BJ (cell line): ENCODE data around the gene PCP2. TPM values are rescaled to one million over a fixed set of nuclear protein-coding genes. Genes with fewer than 3 reads are reported as not detected.

Experiments
- CTCF ChIA-PET: fragments of 350-600 bp; formaldehyde crosslinking; extraction: SDS; loops from one replicate; lab custom pipeline; 2021; ENCODE audit warnings: antibody characterized with exemption, inconsistent platforms; lab: Yijun Ruan, JAX
- POLR2A ChIA-PET: fragments of 300-600 bp; sonication (Branson Sonifier 250); formaldehyde crosslinking; extraction: SDS; loops from one replicate; lab custom pipeline; 2021; ENCODE audit warnings: antibody characterized with exemption; lab: Charles Lee
- DNase-seq: peaks from one replicate; pipeline ENCODE4 v3.0.0-alpha.2; 2011; ENCODE audit warnings: low read depth
- H3K27me3 ChIP-seq: 2 replicates; pipeline ENCODE4 v1.6.0; 2011; ENCODE audit warnings: low read length; ENCODE audit not compliant: control insufficient read depth, insufficient read depth
- H3K36me3 ChIP-seq: 2 replicates; pipeline ENCODE4 v1.5.1; 2011; ENCODE audit warnings: low read length; ENCODE audit not compliant: control insufficient read depth, insufficient read depth
- H3K4me3 ChIP-seq: 2 replicates; pipeline ENCODE4 v1.5.1; 2011; ENCODE audit warnings: low read depth, mild to moderate bottlenecking, control low read depth, low read length
- polyA plus RNA-seq: library from polyadenylated mRNA; depleted of rRNA; stranded (reverse); fragments of >200 nt; gene quantifications from 2 replicates; pipeline ENCODE4 v1.2.3, GENCODE V29; 2011
- TF ChIP-seq, protein P1 (sequence below): IDR thresholded peaks from 2 replicates; pipeline ENCODE4 v1.5.1; 2011; ENCODE audit warnings: low read depth, mild to moderate bottlenecking, control low read depth, inconsistent platforms, low read length, moderate library complexity; ENCODE audit not compliant: insufficient read depth

PCP2 gene
- polyA plus RNA-seq, 1 experiment: not detected

- DNase-seq: no peak
- no peaks in the 10 kb centered on the region for H3K27me3 ChIP-seq
- CTCF ChIA-PET: interaction anchor here (1.2 kb wide), 1 partner anchor 55 kb away, joined by 4 read pairs; no protein-coding TSS in a partner anchor
- POLR2A ChIA-PET: no interaction called here
- H3K4me3 ChIP-seq: no peak overlapping the region
- peaks cover 26% of the 10 kb centered on the region for H3K36me3 ChIP-seq
- TF ChIP-seq, protein P1, sequence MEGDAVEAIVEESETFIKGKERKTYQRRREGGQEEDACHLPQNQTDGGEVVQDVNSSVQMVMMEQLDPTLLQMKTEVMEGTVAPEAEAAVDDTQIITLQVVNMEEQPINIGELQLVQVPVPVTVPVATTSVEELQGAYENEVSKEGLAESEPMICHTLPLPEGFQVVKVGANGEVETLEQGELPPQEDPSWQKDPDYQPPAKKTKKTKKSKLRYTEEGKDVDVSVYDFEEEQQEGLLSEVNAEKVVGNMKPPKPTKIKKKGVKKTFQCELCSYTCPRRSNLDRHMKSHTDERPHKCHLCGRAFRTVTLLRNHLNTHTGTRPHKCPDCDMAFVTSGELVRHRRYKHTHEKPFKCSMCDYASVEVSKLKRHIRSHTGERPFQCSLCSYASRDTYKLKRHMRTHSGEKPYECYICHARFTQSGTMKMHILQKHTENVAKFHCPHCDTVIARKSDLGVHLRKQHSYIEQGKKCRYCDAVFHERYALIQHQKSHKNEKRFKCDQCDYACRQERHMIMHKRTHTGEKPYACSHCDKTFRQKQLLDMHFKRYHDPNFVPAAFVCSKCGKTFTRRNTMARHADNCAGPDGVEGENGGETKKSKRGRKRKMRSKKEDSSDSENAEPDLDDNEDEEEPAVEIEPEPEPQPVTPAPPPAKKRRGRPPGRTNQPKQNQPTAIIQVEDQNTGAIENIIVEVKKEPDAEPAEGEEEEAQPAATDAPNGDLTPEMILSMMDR: no peak
Measured at GRCh38 chr19:7622933-7623685, 10.4 kb downstream of the PCP2 start.

- ChIA-PET POLR2A (no interaction called here), CTCF (no interaction called here)
- Histone ChIP-seq H3K4me3 (no peak overlapping the region), H3K36me3 (peaks cover 23% of the 10 kb centered on the region), H3K27me3 (no peaks in the 10 kb centered on the region)
- TF ChIP-seq, protein P1: no peak
- no peak for DNase-seq
Measured at GRCh38 chr19:7620442-7621412, 12.8 kb downstream of the PCP2 start.

DNA sequence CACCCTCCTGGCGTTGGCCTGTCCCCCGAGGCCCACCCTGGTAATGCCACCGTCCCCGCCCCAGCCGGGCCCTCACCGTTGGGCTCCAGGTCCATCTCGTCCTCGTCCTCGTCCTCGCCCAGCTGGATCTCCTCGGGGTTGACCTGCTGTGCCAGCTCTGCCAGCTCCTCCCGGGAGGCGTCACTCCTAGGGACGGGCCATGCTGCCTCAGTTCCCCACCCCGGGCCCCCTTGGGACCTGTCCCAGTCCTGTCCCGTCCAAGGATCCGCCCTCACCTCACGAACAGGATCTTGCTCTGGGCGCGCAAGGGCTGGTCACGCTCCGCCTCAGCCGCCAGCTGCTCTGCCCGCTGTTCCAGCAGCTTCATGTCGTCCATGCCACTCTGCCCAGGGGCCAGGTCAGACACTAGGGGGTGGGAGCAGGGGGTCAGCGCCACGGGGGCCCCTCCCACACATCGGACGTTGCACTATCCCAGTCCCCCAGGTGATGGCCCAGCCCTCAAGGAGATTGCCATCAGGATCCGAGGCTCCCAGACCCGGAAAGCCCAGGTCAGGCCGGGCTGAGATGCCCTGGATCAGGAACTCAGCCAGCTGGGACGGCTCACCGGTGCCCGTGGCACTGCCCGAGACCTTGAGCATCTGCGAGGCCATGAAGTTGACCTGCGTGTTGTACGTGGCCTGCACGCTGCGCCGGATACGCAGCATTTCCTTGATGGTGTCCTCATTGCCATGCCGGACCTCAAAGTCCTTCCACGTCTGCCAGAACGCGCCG is 13.7 kb downstream of the PCP2 start:
- POLR2A ChIA-PET: no interaction called here
- no peak for DNase-seq
- peaks cover 20% of the 10 kb centered on the region for H3K36me3 ChIP-seq
- CTCF ChIA-PET: no interaction called here
- H3K27me3 ChIP-seq: no peaks in the 10 kb centered on the region
- H3K4me3 ChIP-seq: no peak overlapping the region
- TF ChIP-seq, protein P1: no peak

GRCh38 chr19:7618771-7619510 is 14.6 kb downstream of the PCP2 start:
- TF ChIP-seq, protein P1: no peak
- CTCF ChIA-PET: no interaction called here
- Histone ChIP-seq H3K4me3 (no peak overlapping the region), H3K36me3 (peaks cover 20% of the 10 kb centered on the region), H3K27me3 (no peaks in the 10 kb centered on the region)
- no peak for DNase-seq
- POLR2A ChIA-PET: no interaction called here
